ENCODE results near the gene BRPF1. TPM values are rescaled to one million over a fixed set of nuclear protein-coding genes. Genes with fewer than 3 reads are reported as not detected.

The BRPF1 gene
- total RNA-seq, 1 experiment from 2014 or later, result 22.9 TPM

GRCh38 chr3:9786209-9786739 lies 54.7 kb downstream of the BRPF1 start:
- DNase-seq (ENCODE audit: low read depth), result no peak

DNA sequence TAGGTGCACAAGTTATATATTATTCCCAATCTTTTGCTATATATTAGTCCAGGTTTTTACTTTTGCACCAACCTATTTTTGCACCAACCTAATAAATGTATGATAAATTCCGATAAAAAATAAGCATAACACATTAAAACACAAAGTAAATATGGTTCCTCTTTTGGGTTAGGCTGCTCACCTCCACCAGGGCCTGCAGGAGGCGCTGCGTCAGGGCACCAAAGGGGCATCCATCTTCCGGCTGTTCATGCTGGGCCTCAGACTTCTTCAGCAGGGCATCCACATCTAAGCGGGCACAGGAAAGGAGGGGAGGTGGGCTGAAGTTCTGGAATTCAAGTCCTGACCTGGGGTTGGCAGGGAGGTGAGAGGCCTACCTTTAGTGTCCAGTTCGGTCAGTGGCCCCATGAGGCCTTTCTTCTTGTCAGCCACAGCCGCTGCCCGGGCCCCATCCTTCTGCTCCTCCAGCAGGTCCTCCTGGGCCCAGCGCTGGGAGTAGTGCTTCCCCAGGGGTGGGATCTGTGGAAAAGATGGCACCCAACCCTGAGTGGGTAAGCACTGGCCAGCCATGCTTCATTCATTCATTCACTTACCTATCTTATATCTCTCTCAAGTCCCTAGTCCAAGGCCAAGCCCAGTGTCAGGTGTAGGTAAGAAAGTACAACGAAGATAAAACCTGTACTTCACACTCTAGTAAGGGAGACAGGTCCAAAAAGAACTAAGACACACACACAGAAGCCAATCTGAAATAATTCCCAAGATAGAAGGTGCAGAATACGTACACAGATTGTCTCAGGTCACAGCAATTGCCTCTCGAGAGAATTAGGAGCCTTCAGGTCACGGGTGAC lies 55.5 kb downstream of the BRPF1 start:
- DNase-seq (ENCODE audit: low read depth), result no peak

DNA sequence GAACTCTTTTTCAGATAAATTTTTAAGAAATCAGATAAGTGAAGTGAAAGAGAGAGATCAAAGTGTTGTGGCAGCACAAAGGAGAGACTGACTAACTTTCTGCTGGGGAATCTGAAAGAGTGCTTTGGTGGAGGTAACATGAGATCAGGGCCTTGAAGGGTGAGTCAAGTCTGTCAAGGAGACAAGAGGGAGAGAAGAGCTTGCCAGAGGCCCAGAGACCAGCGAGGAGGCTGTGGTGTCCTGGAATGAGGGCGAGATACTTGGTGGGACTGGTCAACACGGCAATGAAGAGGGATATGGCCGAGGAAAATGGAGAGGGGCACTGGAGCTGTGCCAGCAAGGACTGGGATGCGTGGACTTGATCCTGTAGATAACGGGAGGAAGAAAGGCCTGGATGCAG lies 56.2 kb downstream of the BRPF1 start:
- no peak for DNase-seq (ENCODE audit: low read depth)

DNA sequence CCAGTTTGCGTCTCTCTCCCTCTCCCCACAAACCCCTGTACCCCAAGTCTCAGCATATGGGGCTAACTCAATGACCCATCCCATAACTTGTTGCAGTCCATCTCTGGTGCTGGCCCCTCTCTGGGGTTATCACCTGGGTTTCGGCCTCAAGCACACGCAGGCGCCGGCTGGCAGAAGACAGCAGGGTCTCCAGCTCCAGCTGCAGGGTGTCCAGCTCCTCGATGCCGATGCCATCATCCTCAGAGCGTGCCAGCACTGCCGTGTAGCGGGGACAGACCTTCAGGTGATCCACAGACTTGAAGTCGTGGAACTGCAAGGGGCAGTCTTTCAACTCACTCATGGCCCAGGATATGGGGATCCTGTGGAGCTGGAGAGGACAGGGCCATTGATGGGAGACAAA lies 59.6 kb downstream of the BRPF1 start:
- DNase-seq (ENCODE audit: low read depth), result no peak

GRCh38 chr3:9791790-9792404 lies 60.4 kb downstream of the BRPF1 start:
- DNase-seq (ENCODE audit: low read depth), result no peak

GRCh38 chr3:9792405-9793160 lies 61.0 kb downstream of the BRPF1 start, which contains the start of the genes ARPC4 and TADA3:
ARPC4 (plus strand) TSS chr3:9793082; CDS start chr3:9793122, 40 bp downstream.
TADA3 (minus strand) TSS chr3:9792473; CDS start chr3:9791466, 1,007 bp downstream.
- peak; percentile 92 for DNase-seq (ENCODE audit: low read depth)

DNA sequence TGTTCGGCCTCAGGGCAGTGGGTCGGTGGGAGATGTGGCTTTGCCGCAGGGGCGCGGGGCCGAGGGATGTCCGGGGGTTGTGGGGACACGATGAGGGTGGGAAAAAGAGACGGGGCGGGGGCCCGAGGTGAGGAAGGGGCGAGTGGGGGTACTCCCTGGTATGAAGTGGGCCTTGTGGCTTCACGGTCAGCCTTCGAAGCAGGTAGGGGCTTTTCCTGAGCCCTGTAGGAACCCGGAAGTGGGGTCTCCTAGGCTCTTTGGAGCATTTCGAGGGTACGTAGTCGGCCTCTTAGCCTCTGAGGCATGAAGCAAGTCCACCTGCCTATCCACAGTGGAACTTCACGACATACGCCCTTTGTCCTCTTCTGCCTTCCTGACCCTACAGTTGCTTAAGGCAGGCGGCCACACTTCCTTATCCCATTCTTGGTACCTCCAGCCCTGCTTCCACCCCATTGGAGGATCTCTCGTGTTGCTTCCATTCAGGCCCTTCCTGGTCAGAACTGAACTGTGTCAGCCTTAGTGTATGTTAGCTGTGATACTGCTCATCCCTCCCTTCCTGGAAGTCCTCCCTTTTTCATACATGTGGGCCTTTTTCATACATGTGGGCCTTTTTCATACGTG lies 61.7 kb downstream of the BRPF1 start:
- peak; percentile 20 for DNase-seq (ENCODE audit: low read depth)

GRCh38 chr3:9794400-9794799 lies 62.9 kb downstream of the BRPF1 start:
- no peak for DNase-seq (ENCODE audit: low read depth)

DNA sequence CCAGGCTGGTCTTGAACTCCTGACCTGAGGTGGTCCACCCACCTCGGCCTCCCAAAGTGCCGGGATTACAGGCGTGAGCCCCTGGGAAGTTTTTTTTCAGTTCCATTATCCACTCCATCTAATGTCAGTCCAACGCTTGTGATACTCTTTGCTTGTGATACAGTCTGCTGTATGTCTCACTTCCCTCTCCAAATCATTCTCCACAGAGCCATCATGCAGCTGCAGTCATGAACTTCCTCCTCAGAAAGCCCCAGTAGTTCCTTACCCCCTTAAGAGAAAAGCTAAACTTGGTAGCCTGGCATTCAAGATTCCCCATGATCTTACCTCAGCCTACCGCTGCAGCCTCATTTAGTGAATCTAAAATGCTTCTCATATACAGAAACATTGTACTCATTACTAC lies 63.7 kb downstream of the BRPF1 start:
- DNase-seq (ENCODE audit: low read depth), result no peak

- no peak for DNase-seq (ENCODE audit: low read depth)
Measured at GRCh38 chr3:9797196-9797945, 65.8 kb downstream of the BRPF1 start.

Other genes starting within 250 kb of the BRPF1 start
- not detected in 2 replicates for gene LHFPL4, start 177.9 kb upstream of the BRPF1 start, total RNA-seq (2014; rRNA removed; shearing (Covaris generic))
- 45.8 and 49.4 TPM in 2 replicates for gene MTMR14, start 82.2 kb upstream of the BRPF1 start, total RNA-seq (2014; rRNA removed; shearing (Covaris generic))
- not detected in 2 replicates for gene CPNE9, start 27.9 kb upstream of the BRPF1 start, total RNA-seq (2014; rRNA removed; shearing (Covaris generic))
- 27.8 and 30.9 TPM in 2 replicates for gene OGG1, start 18.2 kb downstream of the BRPF1 start, total RNA-seq (2014; rRNA removed; shearing (Covaris generic))
- gene CAMK1, start 38.2 kb downstream of the BRPF1 start, total RNA-seq (2014; rRNA removed; shearing (Covaris generic)), result 36.9 and 44.1 TPM in 2 replicates
- gene TADA3, start 60.7 kb downstream of the BRPF1 start, total RNA-seq (2014; rRNA removed; shearing (Covaris generic)), result 91.5 and 104 TPM in 2 replicates
- gene ARPC4, start 61.3 kb downstream of the BRPF1 start, total RNA-seq (2014; rRNA removed; shearing (Covaris generic)), result 295 and 306 TPM in 2 replicates
- 1.4 and 2.3 TPM in 2 replicates for gene TTLL3, start 78.5 kb downstream of the BRPF1 start, total RNA-seq (2014; rRNA removed; shearing (Covaris generic))
- 36.5 and 46.0 TPM in 2 replicates for gene RPUSD3, start 112.3 kb downstream of the BRPF1 start, total RNA-seq (2014; rRNA removed; shearing (Covaris generic))
- 0.14 TPM in 1 of 2 replicates, not detected in the other for gene CIDEC, start 148.5 kb downstream of the BRPF1 start, total RNA-seq (2014; rRNA removed; shearing (Covaris generic))
- gene JAGN1, start 158.9 kb downstream of the BRPF1 start, total RNA-seq (2014; rRNA removed; shearing (Covaris generic)), result 34.1 and 45.6 TPM in 2 replicates
- gene IL17RE, start 171.1 kb downstream of the BRPF1 start, total RNA-seq (2014; rRNA removed; shearing (Covaris generic)), result 0.66 TPM in 1 of 2 replicates, not detected in the other
- gene IL17RC, start 185.4 kb downstream of the BRPF1 start, total RNA-seq (2014; rRNA removed; shearing (Covaris generic)), result 11.9 and 12.0 TPM in 2 replicates
- gene CRELD1, start 202.1 kb downstream of the BRPF1 start, total RNA-seq (2014; rRNA removed; shearing (Covaris generic)), result 0.27 and 1.6 TPM in 2 replicates
- 1.0 and 1.3 TPM in 2 replicates for gene PRRT3, start 220.7 kb downstream of the BRPF1 start, total RNA-seq (2014; rRNA removed; shearing (Covaris generic))